HG03060 (cell line): Measurements from ENCODE around the gene CIB2.
"Not testable (repeated sequence)": the region's sequence is repeated elsewhere in the genome, so short reads cannot be mapped to it uniquely, and the experiment has no call there.

Experiments
- ATAC-seq: cut with Tn5 transposase; IDR thresholded peaks from one replicate; pipeline ENCODE4 v1.9.1; 2021; ENCODE audit warnings: low read depth, moderate number of reproducible peaks; ENCODE audit not compliant: unreplicated experiment

CIB2 gene

GRCh38 chr15:78131295-78132061 is at the start of gene CIB2:
TSS of gene CIB2 (minus strand) at chr15:78131445. CDS start at chr15:78131215, 230 bp downstream.
- ATAC-seq: no peak

- no peak for ATAC-seq
Measured at GRCh38 chr15:78179906-78180305, 48.7 kb upstream of the CIB2 start.

DNA sequence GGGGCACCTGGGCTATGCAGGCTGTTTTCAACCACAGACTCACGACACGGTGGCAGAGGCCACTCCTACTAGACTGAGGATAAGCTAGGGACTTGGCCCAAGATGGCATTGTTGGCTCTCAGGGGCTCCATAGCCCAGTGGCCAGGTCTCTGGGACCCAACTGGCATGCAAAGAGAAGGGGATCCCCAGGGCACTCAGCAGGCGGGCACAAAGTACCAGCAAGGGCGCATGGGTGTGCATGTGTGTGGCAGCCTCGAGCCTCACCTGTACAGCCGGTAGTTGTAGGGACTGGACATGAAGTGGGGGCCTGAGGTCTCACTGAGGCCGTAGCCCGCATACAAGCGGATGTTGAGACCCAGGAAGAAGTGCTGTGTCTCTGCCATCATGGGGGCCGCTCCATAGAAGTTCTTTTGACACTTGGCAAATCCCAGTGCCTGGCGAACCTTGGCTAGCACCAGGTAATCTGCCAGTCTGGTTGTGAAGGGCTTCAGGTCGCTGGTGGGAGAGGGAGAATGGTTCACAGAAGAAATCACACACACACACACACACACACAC is 48.1 kb upstream of the CIB2 start:
- ATAC-seq: no peak

DNA sequence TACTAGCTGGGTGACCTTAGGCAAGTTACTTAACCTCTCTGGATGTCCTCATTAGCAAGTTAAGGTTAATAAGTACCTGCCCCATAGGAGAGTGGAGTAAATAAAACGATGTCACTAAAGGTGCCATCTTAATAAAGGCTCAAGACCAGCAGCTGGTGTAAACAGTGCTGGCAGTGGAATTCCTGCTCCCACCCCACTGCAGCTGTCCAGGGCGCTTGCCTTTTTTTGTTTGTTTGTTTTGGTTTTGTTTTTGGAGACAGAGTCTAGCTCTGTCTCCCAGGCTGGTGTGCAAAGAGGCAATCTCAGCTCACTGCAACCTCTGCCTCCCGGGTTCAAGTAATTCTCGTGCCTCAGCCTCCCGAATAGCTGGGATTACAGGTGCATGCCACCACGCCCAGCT is 46.8 kb upstream of the CIB2 start:
- no peak for ATAC-seq

DNA sequence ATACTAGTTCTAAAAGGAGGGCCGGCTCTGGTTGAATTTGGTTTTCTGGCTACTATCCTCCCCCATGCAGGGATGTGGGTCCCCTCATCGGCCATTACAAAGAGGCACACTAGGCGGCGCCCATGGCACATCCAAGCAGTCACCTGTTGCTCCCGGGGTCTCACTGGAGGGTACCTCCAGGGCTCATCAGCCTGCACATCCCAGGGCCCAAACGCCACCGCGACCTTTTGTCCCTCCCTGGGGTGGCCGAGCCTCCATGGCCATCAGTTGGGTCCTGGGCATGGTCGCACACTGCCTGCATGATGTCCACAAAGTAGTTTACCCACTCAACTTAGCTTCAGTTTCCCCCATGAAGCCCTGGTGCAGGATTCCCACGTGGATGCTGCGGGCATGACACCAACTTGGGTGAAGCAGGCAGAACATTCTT is 46.2 kb upstream of the CIB2 start:
- no peak for ATAC-seq

- no peak for ATAC-seq
Measured at GRCh38 chr15:78175330-78175729, 44.1 kb upstream of the CIB2 start.

DNA sequence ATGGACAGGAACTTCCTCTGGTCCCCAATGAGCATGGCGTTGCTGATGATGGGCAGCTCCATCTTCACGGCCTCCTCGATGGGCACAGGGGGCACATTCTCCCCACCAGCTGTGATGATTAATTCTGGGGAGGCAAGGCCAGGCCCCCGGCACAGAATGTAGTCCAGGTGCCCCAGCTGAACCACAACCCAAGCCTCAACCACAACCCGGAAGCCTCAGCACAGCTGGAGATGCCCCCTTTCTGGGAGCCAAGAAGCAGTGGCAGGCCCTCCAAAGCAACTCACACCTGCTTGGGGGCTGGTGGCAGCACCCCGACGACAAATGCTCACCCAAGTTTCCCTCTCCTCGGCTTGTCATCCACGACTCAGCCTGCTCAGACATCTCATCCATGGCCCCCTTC is 43.2 kb upstream of the CIB2 start:
- ATAC-seq: no peak

- no peak for ATAC-seq
Measured at GRCh38 chr15:78171864-78172472, 40.7 kb upstream of the CIB2 start.

DNA sequence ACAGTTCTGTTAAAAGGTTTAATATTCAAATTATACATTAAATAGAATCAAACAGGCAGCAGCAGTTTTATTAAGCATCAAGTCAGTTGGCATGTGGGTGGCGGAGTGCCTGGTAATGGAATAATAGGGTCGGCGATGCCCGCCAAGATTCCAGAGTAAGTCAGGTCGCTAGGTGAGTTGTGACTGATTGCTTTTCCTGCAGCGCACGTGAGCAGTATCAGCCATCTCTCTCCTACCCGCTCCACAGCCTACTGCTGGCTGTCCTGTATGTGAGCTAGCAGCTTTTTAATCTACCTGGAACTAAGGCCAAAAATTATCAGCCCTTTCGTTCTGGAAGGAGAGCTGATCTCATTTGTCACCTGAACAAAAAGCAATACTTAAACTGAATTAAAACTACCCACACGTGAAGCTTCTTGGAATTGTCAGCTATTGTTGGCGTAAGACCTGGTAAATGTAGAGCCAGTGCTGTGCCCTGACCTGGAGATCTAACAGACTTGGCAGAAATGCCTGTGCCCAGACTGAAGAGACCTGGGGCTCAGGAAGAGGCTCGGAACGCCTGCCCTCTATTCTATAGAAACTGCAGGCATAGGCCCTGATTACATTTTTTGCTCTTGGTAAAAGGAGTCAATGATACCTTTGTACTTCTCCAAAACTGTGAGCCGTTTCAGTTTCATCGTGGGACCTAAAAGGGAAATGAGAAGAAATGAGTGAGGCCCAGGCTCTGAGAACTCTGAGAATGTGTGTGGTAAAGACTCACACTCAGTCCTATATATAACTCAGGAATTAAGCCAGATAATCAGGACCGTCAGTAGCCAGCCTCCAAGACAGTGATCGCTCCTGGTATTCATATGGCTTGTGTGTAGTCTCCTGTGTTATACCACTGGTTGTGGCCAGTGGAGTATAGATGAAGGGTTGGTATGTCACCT is 39.9 kb upstream of the CIB2 start:
- peak; percentile 45 for ATAC-seq

DNA sequence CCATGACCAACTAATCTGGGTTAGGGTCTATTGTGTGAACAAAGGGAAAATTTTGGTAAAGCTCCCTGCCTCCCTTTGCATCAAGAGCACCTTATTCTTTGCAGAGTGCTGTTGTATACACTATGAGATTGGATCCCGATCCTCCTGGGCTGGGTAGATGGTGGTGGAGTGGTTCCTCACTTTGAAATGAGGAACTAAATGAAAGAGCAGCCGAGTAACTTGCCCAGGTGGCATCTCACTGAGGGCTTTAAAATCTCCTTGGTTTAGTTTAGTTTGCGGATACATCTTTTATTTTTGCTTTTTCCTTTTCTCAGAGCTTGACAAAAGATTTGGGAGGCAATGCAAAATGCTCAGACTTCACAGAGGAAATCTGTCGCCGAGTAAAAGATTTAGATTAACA is 37.4 kb upstream of the CIB2 start:
- no peak for ATAC-seq

DNA sequence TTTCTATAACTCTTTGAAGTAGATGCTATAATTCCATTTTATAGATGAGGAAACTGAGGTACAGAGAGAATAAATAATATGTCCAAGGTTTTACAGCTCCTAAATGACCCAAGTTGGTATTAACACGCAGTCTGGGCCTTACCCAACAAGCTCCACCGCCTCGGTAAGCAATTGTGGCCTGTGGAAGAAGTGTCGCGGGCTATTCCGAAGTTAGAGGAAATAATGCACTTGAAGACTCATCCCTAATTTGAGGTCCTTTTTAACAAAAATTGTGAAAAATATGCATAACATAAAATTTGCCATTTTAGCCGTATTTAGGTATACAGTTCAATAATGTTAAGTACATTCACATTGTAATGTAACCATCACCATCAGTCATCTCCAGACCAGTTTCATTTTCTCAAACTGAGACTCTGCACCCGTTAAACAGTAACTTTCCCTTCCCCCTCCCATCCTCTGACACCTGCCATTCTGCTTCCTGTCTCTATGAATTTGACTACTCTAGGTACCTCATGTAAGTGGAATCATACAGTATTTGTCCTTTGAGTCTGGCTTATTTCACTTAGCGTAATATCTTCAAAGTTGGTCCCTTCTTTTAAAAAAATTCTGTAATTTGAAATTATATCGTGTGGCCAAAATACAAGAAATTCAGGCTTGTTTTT is 36.1 kb upstream of the CIB2 start:
- peak; percentile 41 for ATAC-seq

GRCh38 chr15:78164010-78164409 is 32.8 kb upstream of the CIB2 start:
- ATAC-seq: no peak

GRCh38 chr15:78162038-78162437 is 30.8 kb upstream of the CIB2 start:
- ATAC-seq: no peak

DNA sequence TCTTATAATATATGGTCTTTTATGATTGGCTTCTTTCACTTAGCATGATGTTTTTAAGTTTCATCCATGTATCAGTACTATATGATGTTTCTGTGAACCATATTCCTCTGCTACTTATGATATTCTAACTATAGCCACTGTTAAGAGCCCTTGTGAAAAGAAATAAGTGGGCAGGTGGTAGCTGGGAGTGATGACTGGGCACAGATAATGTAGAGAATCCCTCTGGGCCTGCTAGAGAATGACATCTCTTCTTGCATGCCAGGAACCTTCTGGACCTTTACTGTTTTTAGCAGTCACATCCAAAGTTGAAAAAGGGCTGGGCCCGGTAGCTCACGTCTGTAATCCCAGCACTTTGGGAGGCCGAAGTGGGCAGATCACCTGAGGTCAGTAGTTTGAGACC is 28.1 kb upstream of the CIB2 start:
- ATAC-seq: no peak

DNA sequence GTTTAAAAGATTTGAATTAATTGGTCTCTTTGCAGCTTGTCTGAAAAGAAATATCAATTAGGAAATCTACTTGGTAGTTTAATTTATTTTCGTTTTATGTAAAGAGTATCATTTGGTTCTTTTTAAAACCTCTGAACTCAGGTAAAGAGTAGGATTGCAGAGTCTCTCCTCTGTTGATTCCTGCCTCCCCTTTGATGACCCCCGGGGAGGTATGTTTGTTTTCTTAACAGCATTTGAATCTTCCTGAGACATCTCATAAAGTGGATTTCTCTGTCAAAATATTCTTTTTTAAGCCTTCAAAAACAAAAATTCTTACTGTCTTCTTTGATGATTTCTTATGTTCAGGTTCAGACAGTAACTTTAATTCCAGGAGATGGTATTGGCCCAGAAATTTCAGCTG is 26.0 kb upstream of the CIB2 start:
- no peak for ATAC-seq

- ATAC-seq: no peak
Measured at GRCh38 chr15:78156653-78157052, 25.4 kb upstream of the CIB2 start.

DNA sequence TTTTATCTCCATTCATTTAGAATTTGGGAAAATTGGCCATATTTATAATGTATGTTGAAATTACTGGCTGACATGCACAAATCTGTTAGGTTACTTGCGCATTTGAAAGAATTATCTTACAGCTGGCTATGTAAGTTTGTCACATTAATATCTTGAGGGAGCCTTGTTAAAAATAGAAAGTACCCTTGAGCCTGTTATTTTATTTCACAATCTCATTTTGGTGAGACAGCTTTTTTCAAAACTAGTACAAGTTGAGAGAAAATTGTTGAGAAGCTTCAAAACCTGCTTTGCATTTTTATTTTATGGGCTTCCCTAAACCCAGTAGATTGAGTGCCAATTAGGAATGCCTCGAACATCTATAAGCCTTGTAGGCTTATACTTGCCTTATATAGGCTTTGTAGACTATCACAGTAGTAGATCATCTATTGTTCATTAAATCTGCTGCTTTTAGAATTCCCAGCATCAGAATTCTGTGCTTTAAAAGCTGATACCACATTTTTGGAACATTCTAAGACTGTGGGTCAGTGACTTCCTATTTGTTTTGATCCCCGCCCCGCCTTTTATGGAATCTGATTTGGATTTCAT is 24.2 kb upstream of the CIB2 start:
- no peak for ATAC-seq

- no peak for ATAC-seq
Measured at GRCh38 chr15:78154955-78155354, 23.7 kb upstream of the CIB2 start.

GRCh38 chr15:78151075-78151474 is 19.8 kb upstream of the CIB2 start:
- ATAC-seq: not testable (repeated sequence)
